GM23338 (cell line): Measurements from ENCODE around the gene GRK7. TPM values are rescaled to one million over a fixed set of nuclear protein-coding genes. Genes with fewer than 3 reads are reported as not detected.

Experiments
- ATAC-seq: fragments of 200-7000 bp; cut with Tn5 transposase; 3 replicates; pipeline ENCODE4 v1.9.1; 2020
- DNase-seq: peaks from one replicate; pipeline ENCODE4 v3.0.0-alpha.2; 2015; ENCODE audit warnings: low spot score
- H2AFZ ChIP-seq: fragments of 200-600 bp; sonication (generic); 2 replicates; pipeline ENCODE4 v1.8.0; 2016; ENCODE audit warnings: antibody characterized with exemption, mild to moderate bottlenecking, moderate library complexity
- H3F3A ChIP-seq: fragments of 200-600 bp; sonication (generic); replicated peaks from 2 replicates; pipeline ENCODE4 v1.8.0; 2017; ENCODE audit warnings: antibody characterized with exemption, mixed run types, low read depth
- H3K27ac ChIP-seq: fragments of 200-600 bp; sonication (generic); 2 replicates; pipeline ENCODE4 v1.6.1; 2016; ENCODE audit warnings: low read depth
- H3K27me3 ChIP-seq: fragments of 200-600 bp; sonication (generic); 2 replicates; pipeline ENCODE4 v1.8.0; 2016; ENCODE audit warnings: mild to moderate bottlenecking, mixed run types, moderate library complexity; ENCODE audit not compliant: insufficient read depth
- H3K36me3 ChIP-seq: fragments of 200-600 bp; sonication (generic); 2 replicates; pipeline ENCODE4 v1.8.0; 2016; ENCODE audit warnings: mild to moderate bottlenecking; ENCODE audit not compliant: insufficient read depth
- H3K4me1 ChIP-seq: fragments of 200-600 bp; sonication (generic); 2 replicates; pipeline ENCODE4 v1.8.0; 2016; ENCODE audit warnings: mild to moderate bottlenecking, moderate library complexity; ENCODE audit not compliant: insufficient read depth
- H3K4me2 ChIP-seq: fragments of 200-600 bp; sonication (generic); 2 replicates; pipeline ENCODE4 v1.7.1; 2017; ENCODE audit warnings: mixed run types
- H3K4me3 ChIP-seq: fragments of 200-600 bp; sonication (generic); 2 replicates; pipeline ENCODE4 v1.6.1; 2016; ENCODE audit warnings: mixed run types
- H3K79me2 ChIP-seq: fragments of 200-600 bp; sonication (generic); replicated peaks from 2 replicates; pipeline ENCODE4 v1.8.0; 2017; ENCODE audit warnings: mild to moderate bottlenecking; ENCODE audit not compliant: insufficient read depth
- H3K9me2 ChIP-seq: fragments of 200-600 bp; sonication (generic); 2 replicates; pipeline ENCODE4 v1.8.0; 2017; ENCODE audit not compliant: insufficient read depth
- H4K20me1 ChIP-seq: fragments of 200-600 bp; sonication (generic); replicated peaks from 2 replicates; pipeline ENCODE4 v1.8.0; 2017; ENCODE audit warnings: mild to moderate bottlenecking; ENCODE audit not compliant: insufficient read depth
- H3K27ac Mint-ChIP-seq: 2 replicates; pipeline ENCODE4 v1.8.0; 2020; ENCODE audit warnings: inconsistent platforms, mild to moderate bottlenecking, moderate library complexity, mixed read lengths
- H3K27me3 Mint-ChIP-seq: 3 replicates; pipeline ENCODE4 v1.8.0; 2022; ENCODE audit warnings: low read depth, mild to moderate bottlenecking, moderate library complexity, mixed read lengths, inconsistent platforms; ENCODE audit not compliant: insufficient read depth, poor library complexity
- H3K36me3 Mint-ChIP-seq: 3 replicates; pipeline ENCODE4 v1.8.0; 2021; ENCODE audit warnings: low read depth, mild to moderate bottlenecking, inconsistent platforms, moderate library complexity, mixed read lengths
- H3K4me1 Mint-ChIP-seq: 3 replicates; pipeline ENCODE4 v1.8.0; 2020; ENCODE audit warnings: mild to moderate bottlenecking, inconsistent platforms, mixed read lengths
- H3K4me3 Mint-ChIP-seq: 3 replicates; pipeline ENCODE4 v1.8.0; 2021; ENCODE audit warnings: moderate library complexity, mild to moderate bottlenecking, inconsistent platforms, mixed read lengths
- H3K9me3 Mint-ChIP-seq: 3 replicates; pipeline ENCODE4 v1.8.0; 2020; ENCODE audit warnings: moderate library complexity, mild to moderate bottlenecking, inconsistent platforms, mixed read lengths
- CREB1 ChIP-seq: fragments of 250-450 bp; sonication (Bioruptor Pico); IDR thresholded peaks from 2 replicates; pipeline ENCODE4 v1.5.0; 2020; ENCODE audit warnings: low read depth, mild to moderate bottlenecking, moderate library complexity
- CTCF ChIP-seq, 2 experiments: fragments of 200-600 bp in 1 of 2; sonication (generic) in 1 of 2; conservative IDR thresholded peaks; 2 replicates each; pipeline versions ENCODE4 v1.5.1 to v1.6.1; 2016 to 2017; ENCODE audit warnings: antibody characterized with exemption in 2 of 2, low read depth in 2 of 2, mild to moderate bottlenecking in 2 of 2, moderate library complexity in 1 of 2
- ETS1 ChIP-seq: IDR thresholded peaks from 2 replicates; pipeline ENCODE4 v1.6.1; 2016; ENCODE audit warnings: antibody characterized with exemption
- EZH2 ChIP-seq: fragments of 200-600 bp; sonication (generic); IDR thresholded peaks from one replicate; pipeline ENCODE4 v1.8.0; 2017; ENCODE audit warnings: antibody characterized with exemption, mild to moderate bottlenecking, low read depth; ENCODE audit not compliant: unreplicated experiment
- EZH2phosphoT487 ChIP-seq: fragments of 200-600 bp; sonication (generic); IDR thresholded peaks from one replicate; pipeline ENCODE4 v1.8.1; 2018; ENCODE audit warnings: antibody characterized with exemption; ENCODE audit not compliant: unreplicated experiment
- NANOG ChIP-seq: IDR thresholded peaks from 2 replicates; pipeline ENCODE4 v1.6.1; 2016; ENCODE audit warnings: antibody characterized with exemption, borderline replicate concordance
- POLR2AphosphoS5 ChIP-seq: IDR thresholded peaks from 2 replicates; pipeline ENCODE4 v1.6.1; 2016; ENCODE audit warnings: antibody characterized with exemption, low read depth
- REST ChIP-seq: IDR thresholded peaks from one replicate; pipeline ENCODE4 v1.6.1; 2018; ENCODE audit warnings: antibody characterized with exemption; ENCODE audit not compliant: unreplicated experiment
- ZNF114 ChIP-seq: fragments of 250-450 bp; sonication (Bioruptor Pico); IDR thresholded peaks from 2 replicates; pipeline ENCODE4 v1.5.0; 2020; ENCODE audit warnings: mild to moderate bottlenecking, moderate library complexity
- ZNF331 ChIP-seq: fragments of 250-450 bp; sonication (Bioruptor Pico); IDR thresholded peaks from 2 replicates; pipeline ENCODE4 v1.5.0; 2020; ENCODE audit warnings: low read depth, mild to moderate bottlenecking, moderate library complexity
- ZNF462 ChIP-seq: fragments of 250-450 bp; sonication (Bioruptor Pico); IDR thresholded peaks from 2 replicates; pipeline ENCODE4 v1.5.0; 2020; ENCODE audit warnings: mild to moderate bottlenecking, moderate library complexity
- polyA plus RNA-seq: library from polyadenylated mRNA; unstranded; fragments of >200 nt; fragmentation: Nextera tagmentation; extraction: Ambion mirVana; gene quantifications from 2 replicates; pipeline ENCODE4 v1.2.1, GENCODE V29; 2016
- total RNA-seq: library from RNA; depleted of rRNA; stranded (reverse); fragments of >200 nt; shearing (Covaris generic); gene quantifications from 2 replicates; pipeline ENCODE4 v1.2.3, GENCODE V29; 2014

The GRK7 gene
- total and polyA plus RNA-seq, 2 experiments from 2014 or later, result not detected

GRCh38 chr3:141811348-141811747 is 48.1 kb downstream of the GRK7 start:
- H3K27me3 ChIP-seq, result no peaks in the 10 kb centered on the region
- H3K9me2 ChIP-seq, result no peaks in the 10 kb centered on the region
- H3K4me1 Mint-ChIP-seq, result no peaks in the 10 kb centered on the region
- H4K20me1 ChIP-seq, result no peaks in the 10 kb centered on the region
- H3K4me3 Mint-ChIP-seq, result no peak overlapping the region
- TF ChIP-seq ZNF462 (CRISPR knock-in tag) (no peak), EZH2phosphoT487 (no peak), POLR2AphosphoS5 (no peak), REST (no peak), CTCF (conservative IDR thresholded peaks at IDR 0.05; ENCODE audit: low read depth in 2 of 2) (no peak), EZH2 (no peak), CREB1 (CRISPR knock-in tag) (no peak), ETS1 (no peak), NANOG (no peak), ZNF331 (CRISPR knock-in tag) (no peak), ZNF114 (CRISPR knock-in tag) (no peak)
- H3K36me3 Mint-ChIP-seq, result no peaks in the 10 kb centered on the region
- DNase-seq, result no peak
- H3F3A ChIP-seq, result no peaks in the 10 kb centered on the region
- H3K4me1 ChIP-seq, result no peaks in the 10 kb centered on the region
- H3K4me2 ChIP-seq, result no peak overlapping the region
- no peak overlapping the region for H3K4me3 ChIP-seq
- H3K79me2 ChIP-seq, result no peaks in the 10 kb centered on the region
- no peak overlapping the region for H3K27ac ChIP-seq
- H2AFZ ChIP-seq, result no peak overlapping the region
- no peaks in the 10 kb centered on the region for H3K36me3 ChIP-seq
- H3K9me3 Mint-ChIP-seq, result peaks cover 6% of the 10 kb centered on the region
- H3K27ac Mint-ChIP-seq, result no peak overlapping the region
- H3K27me3 Mint-ChIP-seq, result peaks cover 3% of the 10 kb centered on the region
- ATAC-seq, result no peak
